ENCODE results near the gene AGR2. TPM values are rescaled to one million over a fixed set of nuclear protein-coding genes. Genes with fewer than 3 reads are reported as not detected.
"Not testable (repeated sequence)": the region's sequence is repeated elsewhere in the genome, so short reads cannot be mapped to it uniquely, and the experiment has no call there.

The AGR2 gene
- polyA plus RNA-seq, 1 donor = 6.5 TPM

GRCh38 chr7:16773326-16773725 lies 31.5 kb downstream of the AGR2 start:
- no peak for DNase-seq

DNA sequence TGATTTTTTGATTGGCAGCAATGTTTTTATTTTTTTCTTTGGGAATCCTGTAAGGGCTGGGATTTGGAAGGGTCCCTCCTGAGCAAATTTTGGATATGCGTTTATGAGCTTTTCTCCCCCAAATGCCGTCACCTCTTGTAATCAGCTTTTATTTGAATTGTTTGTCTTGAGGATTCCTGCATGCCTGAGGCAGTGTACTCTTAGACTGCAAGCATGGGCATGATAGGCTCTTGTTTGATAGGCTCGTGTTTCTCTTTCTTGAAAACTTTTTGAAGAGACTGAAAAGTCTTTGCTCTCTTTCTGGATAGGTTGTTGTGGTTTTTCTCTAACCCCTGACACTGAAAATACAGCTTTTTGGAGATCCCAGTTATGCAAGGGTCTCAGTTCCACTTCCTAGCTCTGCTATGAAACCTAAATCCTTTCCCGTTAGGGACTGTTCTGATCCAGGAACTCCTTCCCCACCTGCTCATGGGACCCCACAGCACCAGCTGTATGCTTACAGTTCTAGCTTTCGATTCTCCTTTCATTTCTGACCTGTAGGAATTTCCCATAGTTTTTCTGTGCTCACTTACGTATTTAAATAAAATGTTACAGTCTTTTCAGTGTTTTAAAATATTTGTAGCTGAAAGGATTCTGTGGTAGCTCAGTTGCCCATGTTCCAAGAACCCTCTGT lies 34.0 kb downstream of the AGR2 start:
- no peak for DNase-seq

DNA sequence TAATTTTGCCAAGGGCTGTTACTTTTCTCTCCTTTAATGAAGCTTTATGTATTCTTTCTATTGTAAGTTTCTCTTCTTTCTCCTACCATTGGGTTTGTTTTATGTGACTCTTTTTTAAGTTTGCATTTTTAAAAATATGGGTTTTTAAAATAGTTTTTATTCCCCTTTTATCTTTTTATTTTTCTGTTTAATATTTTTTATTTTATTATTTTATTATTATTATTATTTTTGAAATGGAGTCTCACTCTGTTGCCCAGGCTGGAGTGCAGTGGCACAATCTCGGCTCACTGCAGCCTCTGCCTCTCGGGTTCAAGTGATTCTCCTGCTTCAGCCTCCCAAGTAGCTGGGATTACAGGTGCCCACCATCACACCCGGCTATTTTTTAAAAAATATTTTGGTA lies 34.8 kb downstream of the AGR2 start:
- DNase-seq = not testable (repeated sequence)

DNA sequence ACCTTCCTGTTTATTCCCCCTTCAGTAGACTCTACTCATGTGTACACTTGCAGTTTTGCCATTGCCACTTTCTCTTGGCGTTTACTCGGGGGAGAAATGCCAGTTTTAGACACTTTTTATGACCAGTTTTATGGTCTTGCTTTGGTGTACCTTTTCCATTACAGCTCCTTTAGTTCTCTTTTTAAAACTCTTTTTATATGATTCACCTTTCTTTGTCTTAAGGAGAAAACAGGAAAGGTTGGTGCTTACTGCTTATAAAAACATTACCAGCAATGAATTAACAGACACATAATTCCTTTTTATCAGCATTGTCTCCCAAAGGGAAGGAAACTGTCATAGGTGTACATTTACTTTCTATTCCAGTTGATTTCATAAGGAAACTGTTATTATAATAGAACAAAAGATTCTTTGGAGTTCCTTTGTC lies 39.4 kb downstream of the AGR2 start:
- DNase-seq = no peak

GRCh38 chr7:16764942-16765341 lies 39.9 kb downstream of the AGR2 start:
- no peak for DNase-seq

- DNase-seq = no peak
Observed at GRCh38 chr7:16762177-16762576, 42.6 kb downstream of the AGR2 start.

- no peak for DNase-seq
Observed at GRCh38 chr7:16759840-16760239, 45.0 kb downstream of the AGR2 start.

GRCh38 chr7:16758631-16759611 lies 45.9 kb downstream of the AGR2 start:
- DNase-seq = no peak

DNA sequence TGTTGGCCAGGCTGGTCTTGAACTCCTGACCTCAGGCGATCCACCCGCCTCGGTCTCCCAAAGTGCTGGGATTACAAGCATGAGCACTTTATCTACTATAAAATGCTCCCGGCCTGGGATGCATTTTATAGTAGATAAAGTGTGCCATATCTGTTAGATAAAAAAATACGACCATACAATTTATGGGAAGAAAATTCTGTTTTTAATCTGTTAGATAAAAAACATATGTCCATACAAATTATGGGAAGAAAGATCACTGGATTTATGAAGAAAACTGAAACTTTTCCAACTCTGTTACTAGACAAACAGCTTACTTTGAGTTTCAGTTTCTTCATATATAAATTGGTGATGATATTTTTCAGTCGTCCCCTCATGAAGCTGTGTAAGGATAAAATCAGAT lies 46.8 kb downstream of the AGR2 start:
- DNase-seq = no peak

GRCh38 chr7:16755397-16755796 lies 49.4 kb downstream of the AGR2 start:
- no peak for DNase-seq

DNA sequence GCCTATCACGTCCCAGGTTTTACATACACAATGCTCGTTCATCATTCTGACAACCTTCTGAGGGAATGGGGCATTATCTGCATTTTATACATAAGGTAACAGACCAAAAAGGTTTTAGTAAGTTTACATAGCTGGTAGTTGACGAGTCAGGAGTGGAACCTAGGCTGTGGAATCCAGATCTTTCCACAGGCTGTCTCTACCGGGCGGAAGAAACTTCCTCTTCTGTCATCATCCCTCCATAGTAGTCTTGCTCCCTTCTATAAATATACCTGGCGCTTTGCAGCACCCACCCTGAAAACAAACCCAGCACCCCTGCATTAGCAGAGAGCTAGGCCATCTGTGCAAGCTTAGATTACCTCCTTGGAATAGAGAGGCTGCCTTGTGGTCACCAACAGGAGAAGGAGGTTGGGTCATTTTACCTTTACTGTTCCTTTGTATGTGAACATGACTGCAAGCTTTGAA lies 49.9 kb downstream of the AGR2 start:
- no peak for DNase-seq

DNA sequence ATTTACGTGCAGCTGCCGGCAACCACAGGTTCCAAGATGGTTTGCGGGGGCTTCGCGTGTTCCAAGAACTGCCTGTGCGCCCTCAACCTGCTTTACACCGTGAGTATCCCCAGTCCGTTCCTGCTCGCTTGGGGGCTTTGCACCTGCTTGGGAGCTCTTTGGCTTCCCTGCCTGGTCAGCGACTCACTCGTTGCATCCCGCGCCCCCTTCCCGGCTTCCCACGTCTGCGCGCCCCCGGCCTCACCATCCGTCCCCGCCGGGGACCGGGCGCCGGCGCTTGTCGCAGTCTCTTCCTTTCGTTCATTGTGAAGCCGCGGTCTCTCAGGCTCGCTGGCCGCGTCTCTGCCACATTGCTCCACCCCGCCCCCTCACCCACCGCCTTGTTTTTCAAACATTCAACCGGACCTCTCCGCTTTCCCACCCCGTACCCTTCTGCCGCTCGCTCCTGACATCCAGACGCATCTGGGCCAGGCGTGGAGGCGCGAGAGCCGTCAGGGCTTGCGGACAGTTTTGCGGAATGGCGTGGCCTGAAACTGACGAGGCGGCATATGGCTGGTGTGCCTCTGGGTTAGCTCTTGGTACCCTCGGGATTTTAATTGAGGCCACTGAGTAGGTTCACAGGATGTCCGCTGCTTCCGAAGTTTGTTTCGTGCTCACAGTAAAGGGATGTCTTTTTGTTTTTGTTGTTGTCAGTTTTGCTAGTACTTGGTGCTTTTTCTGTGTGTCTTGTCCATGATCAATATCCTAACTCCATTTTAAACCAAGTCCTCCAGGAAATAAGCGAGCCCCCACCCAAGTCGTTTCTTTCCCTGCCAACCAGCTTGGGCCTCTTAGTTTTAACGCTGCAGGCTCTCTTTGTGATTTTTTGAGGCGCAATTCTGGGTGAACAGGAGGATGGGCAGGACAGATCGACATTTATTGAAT lies 50.6 kb downstream of the AGR2 start:
- peak; percentile 19 for DNase-seq

DNA sequence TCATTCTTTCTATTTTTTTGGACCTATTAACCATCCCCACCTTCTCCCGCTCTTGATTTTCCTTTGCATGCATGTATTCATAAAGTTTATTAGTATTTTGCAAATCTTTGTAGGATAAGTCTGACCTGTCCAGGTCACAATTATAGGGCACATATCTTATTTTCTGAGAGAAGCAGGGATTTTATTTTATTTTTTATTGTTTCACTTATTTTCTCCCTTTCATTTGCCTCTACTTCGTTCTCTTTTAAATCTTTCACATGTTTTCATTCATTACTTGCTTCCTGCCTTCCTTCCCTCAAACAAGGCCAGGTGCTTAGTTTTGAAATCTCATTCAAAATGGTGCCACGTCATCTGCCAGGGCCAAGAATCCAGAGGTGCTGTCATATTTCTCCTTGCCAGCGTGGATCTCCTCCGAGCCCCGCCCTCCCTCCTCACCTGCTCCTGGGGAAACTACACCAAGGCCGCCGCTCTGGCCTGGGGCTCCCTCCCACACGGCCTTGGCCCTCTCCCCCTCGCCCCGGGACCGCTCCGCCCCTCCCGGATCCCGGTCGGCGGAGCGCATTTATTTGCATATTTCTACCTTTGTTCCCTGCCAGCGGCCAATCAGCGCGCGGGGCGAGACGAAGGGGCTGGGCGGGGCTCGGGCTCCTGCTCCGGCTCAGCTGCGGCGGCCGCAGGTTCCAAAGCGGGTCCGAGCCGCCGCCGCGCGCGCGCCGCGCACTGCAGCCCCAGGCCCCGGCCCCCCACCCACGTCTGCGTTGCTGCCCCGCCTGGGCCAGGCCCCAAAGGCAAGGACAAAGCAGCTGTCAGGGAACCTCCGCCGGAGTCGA lies 51.5 kb downstream of the AGR2 start, which contains the start of gene TSPAN13:
Gene TSPAN13, plus strand, starts transcription at position 654 of the 830 bp plus-strand sequence. CDS start 213 bp downstream, outside the sequence.
- DNase-seq = peak; percentile 48

- peak; percentile 35 for DNase-seq
Observed at GRCh38 chr7:16747102-16747501, 57.7 kb downstream of the AGR2 start.

DNA sequence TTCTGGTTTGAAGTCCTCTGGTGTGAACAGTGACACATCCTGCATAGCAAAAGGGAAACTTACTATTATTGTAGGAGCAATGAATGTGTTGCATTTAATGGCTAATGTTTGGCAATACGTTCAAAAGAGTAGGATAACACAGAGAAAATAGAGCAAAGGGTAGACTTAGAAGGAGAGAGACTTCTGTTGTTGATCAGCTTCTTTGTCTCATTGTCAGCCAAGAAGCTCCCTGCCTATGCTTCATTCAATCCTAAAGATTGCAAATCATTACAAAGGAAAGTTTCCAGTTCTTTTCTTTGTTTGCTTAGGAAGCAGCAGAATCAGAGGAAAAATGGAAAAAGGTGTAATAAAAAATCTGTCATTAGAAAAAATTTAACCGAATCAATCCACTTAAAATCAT lies 59.2 kb downstream of the AGR2 start:
- no peak for DNase-seq

DNA sequence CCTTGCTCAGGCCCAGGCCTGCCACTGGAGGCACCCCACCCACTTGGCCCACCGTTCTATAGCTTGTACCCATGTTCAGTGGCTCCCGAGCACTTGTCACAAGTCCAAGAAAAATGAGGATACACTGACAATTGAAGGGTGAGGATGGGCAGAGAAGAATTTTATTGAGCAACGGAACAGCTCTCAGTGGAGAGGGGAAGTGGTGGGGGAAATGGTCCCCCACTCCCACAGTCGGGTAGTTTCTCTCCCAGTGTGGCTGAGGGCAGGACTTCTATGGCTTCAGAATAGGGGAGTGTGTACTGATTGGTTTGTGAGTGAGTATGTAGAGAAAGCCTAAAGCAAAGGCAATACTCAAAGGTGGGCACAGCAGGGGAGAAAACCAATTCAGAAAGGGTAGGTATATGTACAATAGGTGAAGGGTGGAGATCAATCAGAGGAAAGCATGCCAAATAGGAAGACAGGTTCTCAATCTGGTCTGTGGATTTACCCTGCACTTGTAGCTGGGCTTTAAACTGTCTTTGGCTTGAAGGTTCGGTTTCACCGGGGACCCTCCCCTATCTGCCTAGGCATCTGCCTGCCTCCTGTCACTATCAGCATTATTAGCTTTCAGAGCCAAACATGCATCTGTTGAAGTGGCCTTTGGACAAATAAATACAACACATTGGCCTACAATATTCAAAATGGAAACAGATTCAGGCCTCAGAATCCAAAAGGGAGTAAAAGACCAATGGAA lies 60.1 kb downstream of the AGR2 start:
- DNase-seq = no peak

GRCh38 chr7:16743236-16743635 lies 61.6 kb downstream of the AGR2 start:
- no peak for DNase-seq

DNA sequence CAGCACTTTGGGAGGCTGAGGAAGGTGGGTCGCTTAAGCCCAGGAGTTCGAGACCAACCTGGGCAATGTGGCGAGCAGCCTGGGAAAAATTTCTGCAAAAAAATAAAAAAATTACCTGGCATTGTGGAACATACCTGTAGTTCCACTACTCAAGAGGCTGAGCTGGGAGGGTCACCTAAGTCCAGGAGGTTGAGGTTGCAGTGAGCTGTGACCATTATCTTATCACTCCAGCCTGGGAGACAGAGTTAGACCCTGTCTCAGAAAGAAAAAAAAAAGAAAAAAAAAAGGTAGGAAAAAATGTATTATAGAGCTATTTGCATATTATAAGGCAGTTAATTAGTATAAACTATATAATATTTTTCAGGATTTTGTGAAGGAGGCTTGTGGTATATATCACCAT lies 62.3 kb downstream of the AGR2 start:
- no peak for DNase-seq
